ENCODE measurements around the gene PKD2L1. TPM values are rescaled to one million over a fixed set of nuclear protein-coding genes. Genes with fewer than 3 reads are reported as not detected.

Gene PKD2L1
- total RNA-seq, 1 experiment from 2014 or later: not detected

DNA sequence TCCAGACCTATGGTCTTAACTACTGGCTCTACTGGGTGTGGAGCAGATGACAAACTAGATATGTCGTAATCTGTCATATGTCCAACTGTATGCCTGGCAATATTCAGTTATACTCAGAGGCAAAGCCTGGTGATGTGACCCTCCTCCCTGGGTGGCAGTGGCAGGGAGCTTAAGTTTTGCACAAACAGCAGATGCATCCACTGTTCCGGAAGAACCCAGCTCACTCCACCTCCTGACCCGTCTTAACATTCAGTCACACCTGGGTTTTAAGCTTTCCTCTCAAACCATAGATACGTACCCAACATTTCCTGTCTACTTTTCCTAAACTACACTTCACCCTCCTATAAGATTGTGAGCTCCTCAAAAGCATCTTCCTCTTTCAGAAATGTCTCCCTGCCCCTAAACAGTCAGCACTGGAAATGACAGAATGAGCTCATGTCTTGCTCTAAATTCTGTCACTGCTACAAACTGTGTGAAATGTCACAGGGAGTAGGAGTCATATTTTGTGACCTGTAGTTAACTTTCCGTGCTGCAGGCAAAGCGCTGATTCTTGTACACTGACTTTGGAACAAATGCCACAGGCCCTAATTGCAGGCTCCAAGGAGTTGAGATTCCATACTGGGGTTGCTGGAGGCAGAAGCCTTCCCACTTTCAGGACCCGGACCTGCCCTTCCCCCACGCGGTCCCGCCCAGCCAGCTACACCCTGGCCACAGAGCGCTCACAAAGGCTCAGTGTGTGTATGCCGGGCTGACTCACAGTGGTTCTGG, 40.9 kb upstream of the PKD2L1 start:
- no peaks in the 10 kb centered on the region for H3K9me3 ChIP-seq (ENCODE audit: low read length)
- no peaks in the 10 kb centered on the region for H4K20me1 ChIP-seq (ENCODE audit: low read length)
- peak overlapping the region; percentile 100 for H3K27ac ChIP-seq (ENCODE audit: low read length)
- intact Hi-C loops (cut with micrococcal nuclease): loop anchor here (2.0 to 5.0 kb wide), 2 partner anchors 24 to 84 kb away; partner anchors contain the start of genes BLOC1S2 and SCD
- ATAC-seq: peak; percentile 73
- H3F3A ChIP-seq (ENCODE audit: low read length, unreplicated experiment): peaks cover 5% of the 10 kb centered on the region
- DNase-seq: peak; percentile 82
- peak overlapping the region; percentile 83 for H3K4me2 ChIP-seq (ENCODE audit: low read length)
- BruUV-seq (replicated peaks): TSS peak; percentile 19
- POLR2A ChIA-PET (ENCODE audit: unreplicated experiment): interaction anchor here (0.6 to 1.5 kb wide), 5 partner anchors 11 to 523 kb away, joined by 3 to 14 read pairs (median 4); partner anchors contain the start of gene SCD
- peaks cover 37% of the 10 kb centered on the region for H3K4me1 ChIP-seq (ENCODE audit: insufficient read depth, low read length)
- H3K4me3 ChIP-seq (ENCODE audit: low read length): peak overlapping the region; percentile 49
- peak overlapping the region; percentile 100 for H3K9ac ChIP-seq (ENCODE audit: low read length)
- TF ChIP-seq EZH2phosphoT487 (IDR thresholded peaks at IDR 0.05; ENCODE audit: borderline replicate concordance, low read length): no peak
- TF ChIP-seq EZH2 (IDR thresholded peaks at IDR 0.05; ENCODE audit: low read length, unreplicated experiment): no peak
- TF ChIP-seq, protein P1, sequence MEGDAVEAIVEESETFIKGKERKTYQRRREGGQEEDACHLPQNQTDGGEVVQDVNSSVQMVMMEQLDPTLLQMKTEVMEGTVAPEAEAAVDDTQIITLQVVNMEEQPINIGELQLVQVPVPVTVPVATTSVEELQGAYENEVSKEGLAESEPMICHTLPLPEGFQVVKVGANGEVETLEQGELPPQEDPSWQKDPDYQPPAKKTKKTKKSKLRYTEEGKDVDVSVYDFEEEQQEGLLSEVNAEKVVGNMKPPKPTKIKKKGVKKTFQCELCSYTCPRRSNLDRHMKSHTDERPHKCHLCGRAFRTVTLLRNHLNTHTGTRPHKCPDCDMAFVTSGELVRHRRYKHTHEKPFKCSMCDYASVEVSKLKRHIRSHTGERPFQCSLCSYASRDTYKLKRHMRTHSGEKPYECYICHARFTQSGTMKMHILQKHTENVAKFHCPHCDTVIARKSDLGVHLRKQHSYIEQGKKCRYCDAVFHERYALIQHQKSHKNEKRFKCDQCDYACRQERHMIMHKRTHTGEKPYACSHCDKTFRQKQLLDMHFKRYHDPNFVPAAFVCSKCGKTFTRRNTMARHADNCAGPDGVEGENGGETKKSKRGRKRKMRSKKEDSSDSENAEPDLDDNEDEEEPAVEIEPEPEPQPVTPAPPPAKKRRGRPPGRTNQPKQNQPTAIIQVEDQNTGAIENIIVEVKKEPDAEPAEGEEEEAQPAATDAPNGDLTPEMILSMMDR (conservative IDR thresholded peaks at IDR 0.05; ENCODE audit: low read depth, low read length): no peak
- H2AFZ ChIP-seq (ENCODE audit: low read length): peak overlapping the region; percentile 54; the same call in 1 of the 2 replicates
- no peaks in the 10 kb centered on the region for H3K27me3 ChIP-seq (ENCODE audit: low read length)
- H3K9me2 ChIP-seq (replicated peaks; ENCODE audit: low read length): no peaks in the 10 kb centered on the region
- no peaks in the 10 kb centered on the region for H3K36me3 ChIP-seq (ENCODE audit: low read depth, low read length)
- peaks cover 22% of the 10 kb centered on the region for H3K79me2 ChIP-seq (ENCODE audit: low read length)
- CTCF ChIA-PET: no interaction called here

GRCh38 chr10:100368721-100369120, 38.7 kb upstream of the PKD2L1 start:
- Histone ChIP-seq H4K20me1 (ENCODE audit: low read length) (no peaks in the 10 kb centered on the region), H2AFZ (ENCODE audit: low read length) (no peak overlapping the region), H3K79me2 (ENCODE audit: low read length) (peaks cover 2% of the 10 kb centered on the region), H3K9ac (ENCODE audit: low read length) (no peak overlapping the region), H3K27ac (ENCODE audit: low read length) (no peak overlapping the region), H3K4me3 (ENCODE audit: low read length) (no peak overlapping the region), H3K9me2 (replicated peaks; ENCODE audit: low read length) (no peaks in the 10 kb centered on the region), H3K4me2 (ENCODE audit: low read length) (no peak overlapping the region), H3K9me3 (ENCODE audit: low read length) (no peaks in the 10 kb centered on the region), H3K27me3 (ENCODE audit: low read length) (no peaks in the 10 kb centered on the region), H3K36me3 (ENCODE audit: low read depth, low read length) (no peaks in the 10 kb centered on the region), H3F3A (ENCODE audit: low read length, unreplicated experiment) (peaks cover 5% of the 10 kb centered on the region), H3K4me1 (ENCODE audit: insufficient read depth, low read length) (peaks cover 49% of the 10 kb centered on the region)
- CTCF ChIA-PET: no interaction called here
- no TSS peak for BruUV-seq (replicated peaks)
- TF ChIP-seq, protein P1 (conservative IDR thresholded peaks at IDR 0.05; ENCODE audit: low read depth, low read length): no peak
- no peak for TF ChIP-seq EZH2 (IDR thresholded peaks at IDR 0.05; ENCODE audit: low read length, unreplicated experiment)
- no peak for TF ChIP-seq EZH2phosphoT487 (IDR thresholded peaks at IDR 0.05; ENCODE audit: borderline replicate concordance, low read length)
- POLR2A ChIA-PET (ENCODE audit: unreplicated experiment): no interaction called here
- intact Hi-C loops (cut with micrococcal nuclease): no loop called here
- no peak for DNase-seq
- ATAC-seq: no peak
